Fibroblast of pulmonary artery (primary cell): ENCODE results near the gene DFFB.

Experiments
- DNase-seq: peaks from one replicate; pipeline ENCODE4 v3.0.0-alpha.2; 2010; ENCODE audit warnings: low read depth
- H3K4me3 ChIP-seq: replicated peaks from 2 replicates; pipeline ENCODE4 v1.5.1; 2011; ENCODE audit warnings: low read depth, mild to moderate bottlenecking, control low read depth, low read length, moderate library complexity
- CTCF ChIP-seq: IDR thresholded peaks from 2 replicates; pipeline ENCODE4 v1.5.1; 2011; ENCODE audit warnings: mild to moderate bottlenecking, control low read depth, low read length, inconsistent platforms; ENCODE audit errors: missing control alignments

DFFB gene

GRCh38 chr1:3907031-3907534 is 49.8 kb downstream of the DFFB start:
- H3K4me3 ChIP-seq, result no peak overlapping the region
- DNase-seq, result no peak
- no peak for TF ChIP-seq CTCF

DNA sequence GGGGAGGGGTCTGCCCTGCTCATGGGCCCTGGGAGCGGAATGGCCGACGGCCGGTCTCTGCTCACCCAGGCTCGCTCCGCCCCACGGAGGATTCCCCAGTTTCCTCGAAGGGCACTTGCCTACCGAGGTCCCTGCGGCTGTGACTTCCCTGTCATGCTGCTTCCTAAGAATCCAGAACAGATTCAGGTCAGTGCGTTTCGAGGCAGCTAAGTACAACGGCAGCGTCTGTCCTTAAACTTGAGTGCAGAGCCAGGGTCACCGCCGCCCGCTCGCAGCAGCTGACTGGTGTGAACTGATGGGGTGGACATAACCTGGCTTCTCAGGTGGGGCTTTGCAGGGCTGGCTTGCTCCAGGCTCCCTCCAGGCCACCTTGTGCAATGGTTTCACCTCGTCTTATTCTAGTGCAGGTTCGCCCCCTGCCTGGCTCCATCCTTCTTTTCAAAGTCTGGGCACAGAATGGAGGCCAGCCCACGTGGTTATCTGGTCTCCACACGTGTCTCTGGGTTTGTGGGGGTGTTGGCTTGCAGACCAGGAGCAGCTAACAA is 50.4 kb downstream of the DFFB start:
- TF ChIP-seq CTCF, result no peak
- H3K4me3 ChIP-seq, result no peak overlapping the region
- DNase-seq, result no peak

GRCh38 chr1:3908886-3909517 is 51.7 kb downstream of the DFFB start:
- no peak for TF ChIP-seq CTCF
- DNase-seq, result no peak
- no peak overlapping the region for H3K4me3 ChIP-seq

GRCh38 chr1:3909615-3910014 is 52.3 kb downstream of the DFFB start:
- H3K4me3 ChIP-seq, result no peak overlapping the region
- no peak for TF ChIP-seq CTCF
- DNase-seq, result no peak

- no peak for TF ChIP-seq CTCF
- DNase-seq, result no peak
- H3K4me3 ChIP-seq, result no peak overlapping the region
Observed at GRCh38 chr1:3910049-3910731, 52.9 kb downstream of the DFFB start.

DNA sequence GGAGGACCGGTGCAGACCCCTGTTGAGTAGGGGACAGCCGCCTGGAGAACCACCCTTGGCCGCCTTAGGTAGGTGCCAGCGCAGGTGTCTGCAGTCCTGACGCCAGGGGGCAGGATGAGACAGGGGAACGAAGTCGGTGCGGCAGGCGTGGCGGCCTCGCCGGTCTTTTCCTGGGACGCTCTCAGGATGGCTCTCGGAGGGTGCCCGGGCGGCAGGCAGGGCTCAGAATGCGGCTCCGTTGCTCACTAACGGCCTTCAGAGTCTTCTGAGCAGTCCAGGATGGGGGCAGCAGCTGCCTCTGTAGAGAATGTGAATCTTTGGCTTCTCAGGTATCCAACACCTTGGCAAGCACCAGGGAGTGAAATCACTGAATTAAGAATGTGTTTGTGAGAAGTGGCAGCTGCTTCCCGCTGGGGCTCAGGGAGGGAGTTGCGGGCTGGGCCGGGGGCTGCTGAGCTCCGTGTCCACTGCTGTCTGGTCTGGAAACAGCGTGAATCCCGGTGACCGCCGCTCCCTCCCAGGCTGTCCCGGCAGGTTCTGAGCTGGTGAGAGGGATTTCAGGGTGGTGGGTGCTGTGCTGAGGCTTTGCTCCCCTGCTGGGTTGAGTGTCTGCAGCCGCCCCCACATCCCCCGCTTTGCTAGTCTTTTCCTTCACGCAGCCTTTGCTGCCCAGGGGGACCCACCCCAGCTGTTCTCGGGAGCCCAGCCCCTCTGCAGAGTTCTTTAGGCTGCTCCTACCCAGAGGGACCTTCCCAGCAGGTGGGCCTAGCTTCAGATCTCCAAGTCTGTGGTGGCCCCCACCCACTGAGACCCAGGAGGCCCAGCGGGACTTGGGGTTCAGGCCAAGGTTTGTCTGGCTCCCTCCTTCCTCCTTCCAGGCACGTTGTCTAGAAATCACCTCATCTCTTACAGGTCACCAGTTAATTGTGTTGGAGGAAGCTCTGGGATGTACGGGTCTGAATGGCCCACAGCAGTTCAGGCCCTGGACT is 53.9 kb downstream of the DFFB start:
- peak; percentile 61 for DNase-seq
- peak; percentile 64 for TF ChIP-seq CTCF
- H3K4me3 ChIP-seq, result no peak overlapping the region
